ENCODE measurements around the gene TIGD4.

DNA sequence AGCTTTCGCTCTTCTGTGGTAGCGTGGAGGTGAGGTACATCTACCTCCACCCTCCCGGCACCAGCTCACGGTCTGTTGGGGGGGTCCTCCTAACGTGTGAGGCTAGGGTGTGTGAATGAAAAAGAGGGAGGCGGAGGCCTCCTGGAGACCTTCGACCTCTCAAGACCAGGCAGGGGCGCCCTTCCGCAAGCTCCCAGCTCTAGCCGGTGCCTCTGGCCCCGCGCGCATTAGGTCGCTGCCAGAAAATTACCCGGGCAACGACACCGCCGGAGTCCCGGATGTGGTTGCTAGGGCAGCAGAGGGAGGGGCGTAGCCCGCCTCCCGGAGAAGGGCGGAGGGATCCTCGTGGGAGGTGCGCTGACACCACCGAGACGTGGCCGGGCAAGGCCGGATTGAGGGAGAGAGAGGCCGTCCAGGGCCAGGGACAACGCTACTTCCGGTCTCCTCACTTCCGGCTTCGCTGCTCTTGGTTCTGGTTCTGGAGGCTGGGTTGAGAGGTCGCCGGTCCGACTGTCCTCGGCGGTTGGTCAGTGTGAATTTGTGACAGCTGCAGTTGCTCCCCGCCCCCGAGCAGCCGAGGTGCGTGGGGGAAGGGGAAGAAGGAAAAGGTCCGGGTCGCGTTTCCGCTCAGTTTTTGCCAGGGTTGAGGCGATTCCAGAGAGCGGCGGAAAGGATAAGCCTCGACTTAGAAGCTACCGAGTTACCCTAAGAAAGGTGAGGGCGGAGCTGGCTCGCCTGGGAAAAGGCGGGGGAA is at the start of gene TIGD4, which contains the start of gene ARFIP1:
- TF ChIP-seq EZH2 (IDR thresholded peaks at IDR 0.05; ENCODE audit: borderline replicate concordance, low read depth, low read length, poor library complexity, severe bottlenecking) = no peak
- TF ChIP-seq, protein P1, sequence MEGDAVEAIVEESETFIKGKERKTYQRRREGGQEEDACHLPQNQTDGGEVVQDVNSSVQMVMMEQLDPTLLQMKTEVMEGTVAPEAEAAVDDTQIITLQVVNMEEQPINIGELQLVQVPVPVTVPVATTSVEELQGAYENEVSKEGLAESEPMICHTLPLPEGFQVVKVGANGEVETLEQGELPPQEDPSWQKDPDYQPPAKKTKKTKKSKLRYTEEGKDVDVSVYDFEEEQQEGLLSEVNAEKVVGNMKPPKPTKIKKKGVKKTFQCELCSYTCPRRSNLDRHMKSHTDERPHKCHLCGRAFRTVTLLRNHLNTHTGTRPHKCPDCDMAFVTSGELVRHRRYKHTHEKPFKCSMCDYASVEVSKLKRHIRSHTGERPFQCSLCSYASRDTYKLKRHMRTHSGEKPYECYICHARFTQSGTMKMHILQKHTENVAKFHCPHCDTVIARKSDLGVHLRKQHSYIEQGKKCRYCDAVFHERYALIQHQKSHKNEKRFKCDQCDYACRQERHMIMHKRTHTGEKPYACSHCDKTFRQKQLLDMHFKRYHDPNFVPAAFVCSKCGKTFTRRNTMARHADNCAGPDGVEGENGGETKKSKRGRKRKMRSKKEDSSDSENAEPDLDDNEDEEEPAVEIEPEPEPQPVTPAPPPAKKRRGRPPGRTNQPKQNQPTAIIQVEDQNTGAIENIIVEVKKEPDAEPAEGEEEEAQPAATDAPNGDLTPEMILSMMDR (conservative IDR thresholded peaks at IDR 0.05; ENCODE audit: low read depth, low read length) = 0 out of 2 replicates have a peak, but pooled peaks have one; percentile 37

Measured in A673 (cell line).